ENCODE data around the gene R3HCC1L. TPM values are rescaled to one million over a fixed set of nuclear protein-coding genes. Genes with fewer than 3 reads are reported as not detected.

The R3HCC1L gene
- total and polyA plus RNA-seq, 2 of the 4 experiments (the other 2 are of a cell fraction) = 8.3 to 14.7 TPM

GRCh38 chr10:98135222-98135899 is 904 bp downstream of the R3HCC1L start:
- Histone ChIP-seq H2AFZ (replicated peaks; ENCODE audit: low read length, poor library complexity) (peak overlapping the region; percentile 95), H3K56ac (ENCODE audit: extremely low read depth, insufficient read depth, low read length) (peak overlapping the region; percentile 89), H3K4ac (ENCODE audit: low read depth, low read length) (peak overlapping the region; percentile 99), H3K27ac (ENCODE audit: insufficient read depth, low read length) (peak overlapping the region; percentile 74), H2BK20ac (ENCODE audit: low read depth, low read length) (no peak overlapping the region), H2AK5ac (ENCODE audit: low read depth, low read length) (peak overlapping the region; percentile 45; the same call in 1 of the 2 replicates), H2AK9ac (replicated peaks; ENCODE audit: low read depth, low read length, poor library complexity) (peak overlapping the region; percentile 60), H3K23ac (ENCODE audit: low read depth, low read length) (peak overlapping the region; percentile 92), H3K14ac (replicated peaks; ENCODE audit: low read depth, low read length) (peak overlapping the region; percentile 95), H4K20me1 (ENCODE audit: insufficient read depth, low read length) (peaks cover 21% of the 10 kb centered on the region; the same call in 1 of the 2 replicates), H3K9me1 (ENCODE audit: insufficient read depth, low read length) (peaks cover 10% of the 10 kb centered on the region), H2BK15ac (ENCODE audit: low read depth, low read length) (no peak overlapping the region), H3K9me3 (ENCODE audit: control insufficient read depth, insufficient read depth, low read length) (no peaks in the 10 kb centered on the region), H2BK5ac (ENCODE audit: low read depth, low read length, poor library complexity, severe bottlenecking) (peak overlapping the region; percentile 88), H3K79me1 (ENCODE audit: low read depth in 1 of 2, low read length in 2 of 2) (peaks cover 26 to 50% of the 10 kb centered on the region in 2 experiments), H3K27me3 (ENCODE audit: control insufficient read depth, insufficient read depth, low read length) (no peaks in the 10 kb centered on the region), H4K91ac (ENCODE audit: insufficient read depth, low read depth, low read length) (peak overlapping the region; percentile 54; the same call in 1 of the 2 replicates), H3K9ac (ENCODE audit: low read depth, low read length) (peak overlapping the region; percentile 70), H4K5ac (ENCODE audit: low read depth, low read length) (peak overlapping the region; percentile 10), H3K4me2 (ENCODE audit: low read depth, low read length) (peak overlapping the region; percentile 86), H3K18ac (ENCODE audit: low read depth, low read length) (peak overlapping the region; percentile 10; the same call in 1 of the 2 replicates), H3K36me3 (ENCODE audit: control insufficient read depth, insufficient read depth, low read length) (no peaks in the 10 kb centered on the region), H4K8ac (ENCODE audit: low read depth in 2 of 2, low read length in 2 of 2) (peak overlapping the region; percentile 95 to 98), H3K4me3 (ENCODE audit: insufficient read depth, low read depth, low read length) (peak overlapping the region; percentile 71), H3K4me1 (ENCODE audit: control insufficient read depth, insufficient read depth, low read length) (peaks cover 8% of the 10 kb centered on the region), H2BK120ac (ENCODE audit: low read depth, low read length) (no peak overlapping the region)
- ATAC-seq (ENCODE audit: low read depth) (no peak), DNase-seq (no peak)
- in situ Hi-C loops (cut with MboI; ENCODE audit: low sequenced_read_pairs) = no loop called here
- CTCF ChIA-PET = interaction anchor here (0.7 kb wide), 1 partner anchor 507 kb away, joined by 3 read pairs; no protein-coding TSS in a partner anchor
- intact Hi-C loops (cut with micrococcal nuclease) = no loop called here
- no peak for TF ChIP-seq MXI1 (IDR thresholded peaks at IDR 0.05; ENCODE audit: borderline replicate concordance, low read depth, low read length)
- TF ChIP-seq RAD21 (IDR thresholded peaks at IDR 0.05; ENCODE audit: low read length) = no peak
- 0 out of 2 replicates have a peak, but pooled peaks have one; percentile 13 for TF ChIP-seq CHD1 (IDR thresholded peaks at IDR 0.05; ENCODE audit: low read depth, low read length)
- no peak for TF ChIP-seq FOS (IDR thresholded peaks at IDR 0.05; ENCODE audit: low read depth, low read length)
- no peak for TF ChIP-seq POLR2A (IDR thresholded peaks at IDR 0.05; ENCODE audit: low read depth, low read length)
- TF ChIP-seq RCOR1 (IDR thresholded peaks at IDR 0.05; ENCODE audit: insufficient replicate concordance, low read length) = no peak
- no peak for TF ChIP-seq ELK1 (IDR thresholded peaks at IDR 0.05; ENCODE audit: borderline replicate concordance, low read depth, low read length)
- no peak for TF ChIP-seq NFE2L2 (IDR thresholded peaks at IDR 0.05; ENCODE audit: low read depth, low read length)
- dilution Hi-C loops (cut with HindIII; ENCODE audit: low sequenced_read_pairs, unreplicated experiment) = no loop called here
- POLR2A ChIA-PET (ENCODE audit: unreplicated experiment) = no interaction called here
- WGBS, 2 experiments (ENCODE audit: extremely low coverage in 2 of 2, insufficient read length in 1 of 2) = 0% methylated on average over 4 of the region's 13 CpGs; no CpG with 5 or more reads in 1 of the 2 experiments
- TSS peak; percentile 47 for BruUV-seq (replicated peaks)
